ENCODE measurements around the gene TEAD3.

Gene TEAD3

DNA sequence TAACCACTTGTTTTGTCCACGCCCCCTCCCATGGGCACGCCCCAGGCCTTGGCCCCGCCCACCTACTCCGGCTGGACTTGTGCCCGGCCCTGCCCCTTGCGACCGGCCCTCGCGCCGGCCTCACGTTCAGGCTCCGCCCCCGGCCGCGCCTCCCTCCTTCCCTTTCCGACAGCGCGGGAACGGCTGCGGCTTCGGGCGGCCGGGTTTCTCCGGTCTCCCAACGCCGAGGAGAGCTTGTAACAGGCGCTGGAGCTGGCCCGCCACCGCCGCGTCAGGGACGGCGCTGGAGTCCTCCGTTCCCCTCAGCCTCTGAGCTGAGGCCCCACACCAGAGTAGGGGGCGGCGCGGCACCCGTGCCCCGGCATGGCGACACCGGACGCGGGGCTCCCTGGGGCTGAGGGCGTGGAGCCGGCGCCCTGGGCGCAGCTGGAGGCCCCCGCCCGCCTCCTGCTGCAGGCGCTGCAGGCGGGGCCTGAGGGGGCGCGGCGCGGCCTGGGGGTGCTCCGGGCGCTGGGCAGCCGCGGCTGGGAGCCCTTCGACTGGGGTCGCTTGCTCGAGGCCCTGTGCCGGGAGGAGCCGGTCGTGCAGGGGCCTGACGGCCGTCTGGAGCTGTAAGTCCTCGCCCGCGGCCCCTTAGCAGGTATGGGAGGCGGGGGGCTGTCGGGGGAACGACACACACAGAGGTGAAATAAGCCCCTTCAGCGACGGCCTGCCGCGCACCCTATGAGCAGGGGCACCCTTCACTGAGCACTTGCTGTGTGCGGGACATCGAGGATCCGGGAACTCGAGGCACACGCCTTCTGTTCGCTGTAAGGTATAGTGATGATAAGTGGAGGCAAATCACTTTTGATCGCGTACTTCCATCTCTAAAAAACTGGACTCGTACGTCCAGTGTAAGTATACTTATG lies 44.4 kb downstream of the TEAD3 start, which contains the start of gene FANCE:
Gene FANCE (plus strand): TSS at position 156 of the 908 bp plus-strand sequence. CDS start 208 bp downstream, at position 364.
- peak; percentile 98 for DNase-seq (ENCODE audit: extremely low spot score)
- POLR2A ChIA-PET, result interaction anchor here (0.5 kb wide), 1 partner anchor 20 kb away, joined by 3 read pairs; no protein-coding TSS in a partner anchor
- TF ChIP-seq, protein P1, sequence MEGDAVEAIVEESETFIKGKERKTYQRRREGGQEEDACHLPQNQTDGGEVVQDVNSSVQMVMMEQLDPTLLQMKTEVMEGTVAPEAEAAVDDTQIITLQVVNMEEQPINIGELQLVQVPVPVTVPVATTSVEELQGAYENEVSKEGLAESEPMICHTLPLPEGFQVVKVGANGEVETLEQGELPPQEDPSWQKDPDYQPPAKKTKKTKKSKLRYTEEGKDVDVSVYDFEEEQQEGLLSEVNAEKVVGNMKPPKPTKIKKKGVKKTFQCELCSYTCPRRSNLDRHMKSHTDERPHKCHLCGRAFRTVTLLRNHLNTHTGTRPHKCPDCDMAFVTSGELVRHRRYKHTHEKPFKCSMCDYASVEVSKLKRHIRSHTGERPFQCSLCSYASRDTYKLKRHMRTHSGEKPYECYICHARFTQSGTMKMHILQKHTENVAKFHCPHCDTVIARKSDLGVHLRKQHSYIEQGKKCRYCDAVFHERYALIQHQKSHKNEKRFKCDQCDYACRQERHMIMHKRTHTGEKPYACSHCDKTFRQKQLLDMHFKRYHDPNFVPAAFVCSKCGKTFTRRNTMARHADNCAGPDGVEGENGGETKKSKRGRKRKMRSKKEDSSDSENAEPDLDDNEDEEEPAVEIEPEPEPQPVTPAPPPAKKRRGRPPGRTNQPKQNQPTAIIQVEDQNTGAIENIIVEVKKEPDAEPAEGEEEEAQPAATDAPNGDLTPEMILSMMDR (IDR thresholded peaks at IDR 0.05; ENCODE audit: control extremely low read depth, extremely low read depth, low read depth, missing control alignments), result no peak
- CTCF ChIA-PET, result interaction anchor here (0.8 to 12.5 kb wide), 6 partner anchors 11 to 159 kb away, joined by 3 to 213 read pairs (median 17); partner anchors contain the start of genes DEF6 and PPARD

DNA sequence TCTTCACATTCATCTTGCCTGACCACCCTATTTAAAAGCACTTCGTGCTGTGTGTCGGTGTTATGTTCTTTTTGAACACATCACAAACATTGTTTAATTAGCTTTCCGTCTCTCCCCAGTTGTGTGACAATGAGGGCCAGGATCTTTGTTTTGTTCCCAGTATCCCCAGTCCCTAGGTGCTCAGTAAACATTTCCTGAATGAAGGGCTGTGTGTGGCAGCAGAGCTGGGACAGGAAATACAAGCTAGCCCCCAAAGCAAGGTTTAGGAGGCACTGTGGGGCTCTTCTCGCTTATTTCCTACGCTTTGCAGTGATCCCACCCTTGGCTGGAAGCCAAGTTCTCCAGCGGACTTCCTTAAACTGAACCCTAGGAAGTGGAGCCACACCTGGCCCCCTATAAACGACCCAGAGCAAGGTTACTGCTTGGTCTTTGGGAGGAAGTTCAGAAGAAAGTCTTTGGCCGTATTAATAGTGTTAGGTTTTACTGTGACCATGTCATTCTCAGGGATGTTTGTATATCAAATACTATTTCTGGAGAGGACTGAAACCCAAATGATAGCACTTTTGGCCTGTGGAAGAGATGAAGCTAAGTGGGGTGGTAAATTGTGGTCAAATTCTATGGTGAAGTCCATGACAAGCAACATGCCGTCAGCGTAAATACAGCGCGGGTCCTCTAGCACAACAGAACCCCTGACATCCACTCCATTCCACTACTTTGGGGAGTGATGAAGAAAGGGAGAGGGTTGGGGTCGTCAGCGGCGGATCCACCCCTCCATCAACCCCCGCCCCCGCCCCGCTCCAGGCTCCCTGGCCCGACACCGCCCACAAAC lies 45.3 kb downstream of the TEAD3 start:
- DNase-seq (ENCODE audit: extremely low spot score), result no peak
- ChIA-PET CTCF (interaction anchor here (0.7 to 12.5 kb wide), 8 partner anchors 10 to 158 kb away, joined by 3 to 213 read pairs (median 7); partner anchors contain the start of genes DEF6 and PPARD), POLR2A (no interaction called here)
- TF ChIP-seq, protein P1 (IDR thresholded peaks at IDR 0.05; ENCODE audit: control extremely low read depth, extremely low read depth, low read depth, missing control alignments), result no peak

DNA sequence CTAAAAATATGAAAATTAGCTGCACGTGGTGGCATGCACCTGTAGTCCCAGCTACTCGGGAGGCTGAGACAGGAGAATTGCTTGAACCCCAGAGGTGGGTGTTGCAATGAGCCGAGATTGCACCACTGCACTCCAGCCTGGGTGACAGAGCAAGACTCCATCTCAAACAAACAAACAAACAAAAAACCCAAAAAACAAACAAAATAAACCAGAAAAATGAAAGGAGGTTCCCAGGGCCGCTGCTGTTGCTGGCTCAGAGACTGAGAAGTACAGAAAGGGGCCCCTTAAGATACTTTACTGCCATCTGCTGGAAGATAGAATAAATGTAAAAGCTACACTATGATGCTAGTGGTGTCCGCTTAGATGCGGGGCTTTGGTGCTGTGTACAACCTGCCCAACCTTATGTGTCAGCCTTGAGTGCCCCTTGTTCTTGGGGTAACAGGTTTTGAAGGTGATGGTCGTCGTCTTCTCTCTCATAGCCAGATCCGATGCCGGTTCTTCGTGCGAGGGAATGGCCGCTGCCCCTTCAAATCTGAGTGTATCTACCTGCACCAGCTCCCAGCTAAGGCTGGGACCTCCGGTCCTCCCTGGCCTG lies 47.5 kb downstream of the TEAD3 start:
- TF ChIP-seq, protein P1 (IDR thresholded peaks at IDR 0.05; ENCODE audit: control extremely low read depth, extremely low read depth, low read depth, missing control alignments), result peak; percentile 56
- CTCF ChIA-PET, result interaction anchor here (0.6 to 12.5 kb wide), 40 partner anchors 8 to 287 kb away, joined by 3 to 213 read pairs (median 4); partner anchors contain the start of genes ARMC12, DEF6, PPARD and RPL10A
- DNase-seq (ENCODE audit: extremely low spot score), result peak; percentile 86
- POLR2A ChIA-PET, result no interaction called here

DNA sequence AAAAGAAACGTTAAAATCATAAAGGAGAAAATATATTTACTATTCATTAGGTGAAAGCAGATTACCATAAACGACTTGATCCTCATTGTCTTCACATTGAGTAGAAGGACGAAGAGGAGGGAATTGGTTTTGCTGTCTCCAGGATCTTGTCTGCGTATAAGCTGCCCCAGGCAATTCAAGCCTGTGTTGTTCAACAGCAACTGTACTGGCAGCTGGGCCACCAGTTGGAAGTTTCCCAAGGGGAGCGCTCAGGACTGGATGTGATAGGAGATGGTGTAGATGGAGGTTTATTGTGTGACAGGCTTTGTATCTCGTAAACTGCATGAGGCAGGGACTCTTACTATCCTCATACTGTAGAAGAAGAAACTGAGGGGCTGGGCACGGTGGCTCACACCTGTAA lies 48.7 kb downstream of the TEAD3 start:
- no peak for DNase-seq (ENCODE audit: extremely low spot score)
- ChIA-PET POLR2A (no interaction called here), CTCF (interaction anchor here (0.7 to 12.5 kb wide), 13 partner anchors 19 to 289 kb away, joined by 3 to 213 read pairs (median 6); partner anchors contain the start of genes ARMC12, DEF6, PPARD and RPL10A)
- TF ChIP-seq, protein P1 (IDR thresholded peaks at IDR 0.05; ENCODE audit: control extremely low read depth, extremely low read depth, low read depth, missing control alignments), result no peak

DNA sequence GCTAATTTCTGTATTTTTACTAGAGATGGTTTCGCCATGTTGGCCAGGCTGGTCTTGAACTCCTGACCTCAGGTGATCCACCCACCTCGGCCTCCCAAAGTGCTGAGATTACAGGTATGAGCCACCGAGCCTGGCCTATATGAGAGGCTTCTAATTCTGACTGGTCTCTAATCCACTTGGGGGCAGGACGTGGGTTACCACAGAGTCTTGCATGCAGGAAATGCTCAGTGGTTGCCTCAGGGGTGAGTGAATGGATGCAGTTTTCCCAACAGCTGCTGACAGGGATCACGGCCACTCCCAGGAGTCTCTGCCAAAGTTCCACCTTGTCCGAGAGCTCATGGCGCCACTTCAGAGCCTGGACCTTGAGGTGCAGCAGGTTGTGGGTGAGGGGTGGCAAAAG lies 51.2 kb downstream of the TEAD3 start:
- POLR2A ChIA-PET, result no interaction called here
- no peak for DNase-seq (ENCODE audit: extremely low spot score)
- CTCF ChIA-PET, result interaction anchor here (11.6 to 12.5 kb wide), 2 partner anchors 100 to 149 kb away, joined by 98 to 213 read pairs; partner anchors contain the start of genes DEF6 and PPARD
- TF ChIP-seq, protein P1 (IDR thresholded peaks at IDR 0.05; ENCODE audit: control extremely low read depth, extremely low read depth, low read depth, missing control alignments), result no peak

Measured in GM10248 (cell line).